Measurements from ENCODE around the gene ZNF423.

The ZNF423 gene

GRCh38 chr16:49748322-49748721 lies 107.6 kb downstream of the ZNF423 start:
- no peaks in the 10 kb centered on the region for H4K20me1 ChIP-seq (ENCODE audit: insufficient read depth, low read length)
- H3K9me2 ChIP-seq (replicated peaks; ENCODE audit: insufficient read depth, low read length): no peaks in the 10 kb centered on the region
- peaks cover 67% of the 10 kb centered on the region for H3K27me3 ChIP-seq (replicated peaks; ENCODE audit: insufficient read depth, low read length)
- no peak overlapping the region for H3K4me2 ChIP-seq (ENCODE audit: low read depth, low read length)
- no peaks in the 10 kb centered on the region for H3K79me2 ChIP-seq (ENCODE audit: low read length)
- H3K9ac ChIP-seq (ENCODE audit: low read length): no peak overlapping the region
- no peak overlapping the region for H3K27ac ChIP-seq (ENCODE audit: low read length)
- DNase-seq: no peak
- H3K36me3 ChIP-seq (replicated peaks; ENCODE audit: insufficient read depth, low read length): no peaks in the 10 kb centered on the region
- no peak overlapping the region for H2AFZ ChIP-seq (ENCODE audit: low read length)
- no peaks in the 10 kb centered on the region for H3F3A ChIP-seq (ENCODE audit: insufficient read depth, low read length)
- TF ChIP-seq EZH2 (optimal IDR thresholded peaks at IDR 0.05; ENCODE audit: low read depth, low read length) (no peak), CTCF (IDR thresholded peaks at IDR 0.05; ENCODE audit: low read length) (no peak), EZH2phosphoT487 (IDR thresholded peaks at IDR 0.05; ENCODE audit: low read length) (no peak)
- no peaks in the 10 kb centered on the region for H3K9me3 ChIP-seq (replicated peaks; ENCODE audit: insufficient read depth, low read length)
- no peak overlapping the region for H3K4me3 ChIP-seq (ENCODE audit: low read length)
- H3K4me1 ChIP-seq (ENCODE audit: low read length): no peaks in the 10 kb centered on the region

- Histone ChIP-seq H3K27me3 (replicated peaks; ENCODE audit: insufficient read depth, low read length) (peaks cover 73% of the 10 kb centered on the region), H2AFZ (ENCODE audit: low read length) (no peak overlapping the region), H3K27ac (ENCODE audit: low read length) (no peak overlapping the region), H3K79me2 (ENCODE audit: low read length) (no peaks in the 10 kb centered on the region), H3K9ac (ENCODE audit: low read length) (no peak overlapping the region), H3F3A (ENCODE audit: insufficient read depth, low read length) (no peaks in the 10 kb centered on the region), H3K36me3 (replicated peaks; ENCODE audit: insufficient read depth, low read length) (no peaks in the 10 kb centered on the region), H3K9me2 (replicated peaks; ENCODE audit: insufficient read depth, low read length) (no peaks in the 10 kb centered on the region), H3K9me3 (replicated peaks; ENCODE audit: insufficient read depth, low read length) (no peaks in the 10 kb centered on the region), H3K4me3 (ENCODE audit: low read length) (no peak overlapping the region), H4K20me1 (ENCODE audit: insufficient read depth, low read length) (no peaks in the 10 kb centered on the region), H3K4me2 (ENCODE audit: low read depth, low read length) (no peak overlapping the region), H3K4me1 (ENCODE audit: low read length) (no peaks in the 10 kb centered on the region)
- TF ChIP-seq EZH2phosphoT487 (IDR thresholded peaks at IDR 0.05; ENCODE audit: low read length) (no peak), CTCF (IDR thresholded peaks at IDR 0.05; ENCODE audit: low read length) (no peak), EZH2 (optimal IDR thresholded peaks at IDR 0.05; ENCODE audit: low read depth, low read length) (no peak)
- DNase-seq: no peak
Observed at GRCh38 chr16:49747654-49748053, 108.3 kb downstream of the ZNF423 start.

GRCh38 chr16:49746545-49746944 lies 109.4 kb downstream of the ZNF423 start:
- H3K4me1 ChIP-seq (ENCODE audit: low read length): no peaks in the 10 kb centered on the region
- no peaks in the 10 kb centered on the region for H3K9me3 ChIP-seq (replicated peaks; ENCODE audit: insufficient read depth, low read length)
- H3K9me2 ChIP-seq (replicated peaks; ENCODE audit: insufficient read depth, low read length): no peaks in the 10 kb centered on the region
- no peak overlapping the region for H2AFZ ChIP-seq (ENCODE audit: low read length)
- H4K20me1 ChIP-seq (ENCODE audit: insufficient read depth, low read length): no peaks in the 10 kb centered on the region
- no peak overlapping the region for H3K27ac ChIP-seq (ENCODE audit: low read length)
- no peak overlapping the region for H3K4me2 ChIP-seq (ENCODE audit: low read depth, low read length)
- H3K4me3 ChIP-seq (ENCODE audit: low read length): no peak overlapping the region
- H3K9ac ChIP-seq (ENCODE audit: low read length): no peak overlapping the region
- DNase-seq: no peak
- no peaks in the 10 kb centered on the region for H3K36me3 ChIP-seq (replicated peaks; ENCODE audit: insufficient read depth, low read length)
- no peaks in the 10 kb centered on the region for H3F3A ChIP-seq (ENCODE audit: insufficient read depth, low read length)
- H3K79me2 ChIP-seq (ENCODE audit: low read length): no peaks in the 10 kb centered on the region
- peaks cover 73% of the 10 kb centered on the region for H3K27me3 ChIP-seq (replicated peaks; ENCODE audit: insufficient read depth, low read length)
- TF ChIP-seq EZH2 (optimal IDR thresholded peaks at IDR 0.05; ENCODE audit: low read depth, low read length): no peak
- no peak for TF ChIP-seq EZH2phosphoT487 (IDR thresholded peaks at IDR 0.05; ENCODE audit: low read length)
- TF ChIP-seq CTCF (IDR thresholded peaks at IDR 0.05; ENCODE audit: low read length): no peak

Data from MM.1S (cell line).